Heart right ventricle (tissue), 16 donors: ENCODE measurements around the gene CDC25A. TPM values are rescaled to one million over a fixed set of nuclear protein-coding genes. Genes with fewer than 3 reads are reported as not detected.
A peak's percentile ranks its signal among the peaks of the same experiment; 100 is the strongest.

Source experiments
- ATAC-seq, 8 donors: fragments of 200-7000 bp; cut with Tn5 transposase; one replicate each; pipeline ENCODE4 v1.9.1; 2020; ENCODE audit warnings: mild to moderate bottlenecking in 8 of 8, moderate library complexity in 8 of 8, moderate number of reproducible peaks in 1 of 8
- DNase-seq, 2 donors: peaks; one replicate each; pipeline ENCODE4 v3.0.0-alpha.2; 2020
- H3K27ac ChIP-seq, 10 donors: fragments of 200-600 bp; sonication (generic) in 2 of 10; one replicate each; pipeline versions ENCODE4 v1.5.0 to v1.8.0; 2020 to 2022; ENCODE audit warnings: mild to moderate bottlenecking in 3 of 10
- H3K27me3 ChIP-seq, 7 donors: fragments of 200-600 bp; one replicate each; pipeline ENCODE4 v1.8.0; 2021 to 2022; ENCODE audit warnings: mild to moderate bottlenecking in 2 of 7
- H3K36me3 ChIP-seq, 9 donors: fragments of 200-600 bp; sonication (generic) in 1 of 9; one replicate each; pipeline versions ENCODE4 v1.5.0 to v1.8.0; 2020 to 2022; ENCODE audit warnings: mild to moderate bottlenecking in 2 of 9
- H3K4me1 ChIP-seq, 9 donors: fragments of 200-600 bp; sonication (generic) in 1 of 9; one replicate each; pipeline versions ENCODE4 v1.5.0 to v1.8.0; 2020 to 2022; ENCODE audit warnings: mild to moderate bottlenecking in 4 of 9
- H3K4me3 ChIP-seq, 10 donors: fragments of 200-600 bp; sonication (generic) in 2 of 10; one replicate each; pipeline versions ENCODE4 v1.5.0 to v1.8.0; 2020 to 2022; ENCODE audit warnings: mild to moderate bottlenecking in 7 of 10, moderate library complexity in 2 of 10
- H3K9me3 ChIP-seq, 11 donors: fragments of 200-600 bp in 10 of 11; sonication (generic) in 2 of 11; one replicate each; pipeline versions ENCODE4 v1.5.0 to v1.8.0; 2013 to 2022; ENCODE audit warnings: mild to moderate bottlenecking in 2 of 11, control low read depth in 1 of 11, moderate library complexity in 1 of 11
- CTCF ChIP-seq, 9 donors: fragments of 200-600 bp; sonication (generic) in 2 of 9; IDR thresholded peaks; one replicate each; pipeline versions ENCODE4 v1.5.0 to v1.8.0; 2021 to 2022; ENCODE audit warnings: antibody characterized with exemption in 9 of 9, mild to moderate bottlenecking in 5 of 9, moderate library complexity in 1 of 9
- WGBS, 2 donors: extraction: QIAGEN DNeasy Blood & Tissue Kit; methylation state at CpG; one replicate each; pipeline ENCODE4 v1.1.7; 2013; ENCODE audit warnings: inconsistent platforms in 1 of 2; 5-methylcytosine and 5-hydroxymethylcytosine counted together
- intact Hi-C, 10 donors: fragments of 100-400 bp; cut with DNase I; formaldehyde crosslinking; loops; one replicate each; pipeline versions ENCODE4 v1.11.1 to v1.14.2; 2022
- polyA plus RNA-seq, 2 donors: library from polyadenylated mRNA; stranded (reverse); fragments of 200-250 nt; gene quantifications; one replicate each; pipeline ENCODE4 v1.2.3, GENCODE V29; 2013
- total RNA-seq, 10 donors: library from RNA; stranded (reverse); fragmentation: NEBNext Ultra II Directional in 3 of 10; extraction: Animal tissue kit (Norgen Biotek cat#: 25700) in 3 of 10; gene quantifications; one replicate each; pipeline versions ENCODE4 v1.2.1 to v1.2.4, GENCODE V29; 2021 to 2023
- donor health status: Arrhythmogenic right ventricular cardiomyopathy.
- donor health status: ischemic (EF 13 %, LVEDD 7.1; RV severe dilation, severe dysfunction).
- donor health status: healthy with polysubstance abuse.
- donor health status: DM: no; HTN: yes; CAD: no.
- donor health status: DM: no; HTN: no; CAD: no.
- donor health status: ischemic (EF 25% LVEDD 6.9; RV normal size, moderate dysfunction).
- donor health status: ischemic (EF 25% LVEDD 5.7; RV mildly dilated, moderate dysfunction).
- donor health status: healthy.
- donor health status: DM: yes; HTN: yes; CAD: no.
- donor health status: Ischemic cardiomyopathy.
- donor health status: ischemic (EF 35%, LVEDD 5.7; RV mildly dilated, moderate dysfunction).
- donor health status: nonischemic (EF 11% LVEDD 7.7; RV severe dilation, severe dysfunction).
- donor health status: DM: yes; HTN: yes; CAD: no.
- donor health status: PGD.
- donor health status: ischemic (EF 29% LVEDD 5.4; RV normal size, mild dysfunction).
- donor health status: nonischemic (EF 23%, LVEDD 6.1; RV moderate dilation, normal function).

Gene CDC25A
- total and polyA plus RNA-seq, 12 donors: 0.20 to 3.2 (median 0.99) TPM

DNA sequence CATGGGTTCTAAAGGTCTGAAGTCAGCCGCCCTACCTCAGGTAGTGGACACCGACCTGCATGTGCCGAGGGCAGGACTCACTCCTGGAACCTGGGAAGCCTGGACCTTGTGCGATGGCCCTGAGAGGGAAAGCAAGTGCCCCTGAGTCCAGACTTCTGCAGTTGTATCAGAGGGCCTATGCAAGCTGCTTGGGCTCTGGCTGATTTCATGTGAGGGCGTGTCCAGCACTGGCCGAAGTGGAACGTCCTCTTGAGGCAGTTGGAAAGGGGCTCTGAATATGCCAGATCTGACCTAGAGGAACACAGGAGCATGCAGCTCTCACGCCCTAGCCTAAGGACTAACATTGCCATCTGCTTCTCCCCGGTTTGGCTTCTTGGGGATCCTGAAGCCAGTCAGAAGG, 32.5 kb upstream of the CDC25A start:
- intact Hi-C loops: no loop called here
- WGBS, 2 donors: 83% methylated on average over 9 of the region's 9 CpGs
- no peak for TF ChIP-seq CTCF (IDR thresholded peaks at IDR 0.05)
- DNase-seq: no peak
- no peaks in the 10 kb centered on the region for H3K27me3 ChIP-seq
- no peak overlapping the region for H3K27ac ChIP-seq
- H3K4me3 ChIP-seq: no peak overlapping the region
- no peaks in the 10 kb centered on the region for H3K9me3 ChIP-seq
- no peaks in the 10 kb centered on the region for H3K36me3 ChIP-seq
- peaks cover under 1 to 44% (median 8%) of the 10 kb centered on the region in 9 donors for H3K4me1 ChIP-seq
- ATAC-seq: no peak

GRCh38 chr3:48219543-48219942, 31.3 kb upstream of the CDC25A start:
- WGBS, 2 donors: 79 to 81% methylated on average over 3 of the region's 3 CpGs
- Histone ChIP-seq H3K27ac (no peak overlapping the region), H3K9me3 (no peaks in the 10 kb centered on the region), H3K27me3 (no peaks in the 10 kb centered on the region), H3K4me3 (no peak overlapping the region), H3K36me3 (no peaks in the 10 kb centered on the region), H3K4me1 (peaks cover 5 to 56% (median 20%) of the 10 kb centered on the region in 9 donors)
- no peak for TF ChIP-seq CTCF (IDR thresholded peaks at IDR 0.05)
- intact Hi-C loops: no loop called here
- ATAC-seq (peak in 1 of 8 donors; percentile 57), DNase-seq (peak in 1 of 2 donors; percentile 48)

GRCh38 chr3:48218537-48218936, 30.3 kb upstream of the CDC25A start:
- DNase-seq (no peak), ATAC-seq (no peak)
- no peaks in the 10 kb centered on the region for H3K9me3 ChIP-seq
- intact Hi-C loops: no loop called here
- TF ChIP-seq CTCF (IDR thresholded peaks at IDR 0.05): no peak
- H3K36me3 ChIP-seq: no peaks in the 10 kb centered on the region
- WGBS, 2 donors: 88 to 95% methylated on average over 5 of the region's 5 CpGs
- no peak overlapping the region for H3K27ac ChIP-seq
- H3K27me3 ChIP-seq: no peaks in the 10 kb centered on the region
- H3K4me3 ChIP-seq: no peak overlapping the region
- peaks cover 5 to 54% (median 20%) of the 10 kb centered on the region in 9 donors for H3K4me1 ChIP-seq

- DNase-seq (no peak), ATAC-seq (no peak)
- no peaks in the 10 kb centered on the region for H3K36me3 ChIP-seq
- no peak overlapping the region for H3K4me3 ChIP-seq
- WGBS, 2 donors: 83 to 91% methylated on average over 4 of the region's 4 CpGs
- H3K9me3 ChIP-seq: no peaks in the 10 kb centered on the region
- TF ChIP-seq CTCF (IDR thresholded peaks at IDR 0.05): no peak
- intact Hi-C loops: no loop called here
- H3K4me1 ChIP-seq: peaks cover 5 to 45% (median 20%) of the 10 kb centered on the region in 9 donors
- no peak overlapping the region for H3K27ac ChIP-seq
- no peaks in the 10 kb centered on the region for H3K27me3 ChIP-seq
Measured at GRCh38 chr3:48217449-48217848, 29.2 kb upstream of the CDC25A start.
